HL-60 (cell line): Measurements from ENCODE around the gene C22orf23.

Experiments used
- GABPA ChIP-seq: IDR thresholded peaks from 2 replicates; pipeline ENCODE4 v1.6.1; 2012; ENCODE audit warnings: low read depth
- POLR2AphosphoS5 ChIP-seq: IDR thresholded peaks from 2 replicates; pipeline ENCODE4 v1.6.1; 2012; ENCODE audit warnings: low read depth
- REST ChIP-seq: IDR thresholded peaks from 2 replicates; pipeline ENCODE4 v1.6.1; 2012; ENCODE audit warnings: low read depth; ENCODE audit not compliant: insufficient replicate concordance
- SPI1 ChIP-seq: IDR thresholded peaks from 2 replicates; pipeline ENCODE4 v1.6.1; 2012; ENCODE audit warnings: low read depth, mild to moderate bottlenecking, borderline replicate concordance
- TF ChIP-seq, protein P1 (sequence below): IDR thresholded peaks from one replicate; pipeline ENCODE4 v1.5.1; 2011; ENCODE audit warnings: low read length, control low read depth, inconsistent platforms; ENCODE audit not compliant: insufficient read depth

DNA sequence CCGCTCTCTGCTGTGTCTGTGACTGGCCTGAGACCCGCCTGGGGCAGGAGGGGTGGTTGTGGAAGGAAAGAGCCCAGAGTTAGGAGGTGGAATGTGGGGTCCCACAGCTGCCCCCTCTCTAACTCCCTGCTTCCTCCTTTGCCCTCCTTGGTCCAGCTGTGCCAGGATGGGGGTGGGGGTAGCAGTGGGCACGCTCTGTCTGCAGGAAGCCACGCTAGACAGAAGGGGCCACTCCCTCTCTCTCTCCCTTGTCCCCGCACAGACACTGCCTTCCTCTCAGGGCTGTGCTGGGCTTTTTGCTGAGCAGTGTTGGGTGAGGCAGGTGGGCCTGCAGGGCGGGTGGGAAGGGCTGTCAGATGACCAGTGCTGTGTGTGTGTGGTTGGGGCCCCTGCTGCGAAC is 33.0 kb upstream of the C22orf23 start:
- TF ChIP-seq, protein P1, sequence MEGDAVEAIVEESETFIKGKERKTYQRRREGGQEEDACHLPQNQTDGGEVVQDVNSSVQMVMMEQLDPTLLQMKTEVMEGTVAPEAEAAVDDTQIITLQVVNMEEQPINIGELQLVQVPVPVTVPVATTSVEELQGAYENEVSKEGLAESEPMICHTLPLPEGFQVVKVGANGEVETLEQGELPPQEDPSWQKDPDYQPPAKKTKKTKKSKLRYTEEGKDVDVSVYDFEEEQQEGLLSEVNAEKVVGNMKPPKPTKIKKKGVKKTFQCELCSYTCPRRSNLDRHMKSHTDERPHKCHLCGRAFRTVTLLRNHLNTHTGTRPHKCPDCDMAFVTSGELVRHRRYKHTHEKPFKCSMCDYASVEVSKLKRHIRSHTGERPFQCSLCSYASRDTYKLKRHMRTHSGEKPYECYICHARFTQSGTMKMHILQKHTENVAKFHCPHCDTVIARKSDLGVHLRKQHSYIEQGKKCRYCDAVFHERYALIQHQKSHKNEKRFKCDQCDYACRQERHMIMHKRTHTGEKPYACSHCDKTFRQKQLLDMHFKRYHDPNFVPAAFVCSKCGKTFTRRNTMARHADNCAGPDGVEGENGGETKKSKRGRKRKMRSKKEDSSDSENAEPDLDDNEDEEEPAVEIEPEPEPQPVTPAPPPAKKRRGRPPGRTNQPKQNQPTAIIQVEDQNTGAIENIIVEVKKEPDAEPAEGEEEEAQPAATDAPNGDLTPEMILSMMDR = no peak
- no peak for TF ChIP-seq POLR2AphosphoS5
- TF ChIP-seq SPI1 = no peak
- no peak for TF ChIP-seq GABPA
- no peak for TF ChIP-seq REST
